ENCODE results near the gene ECHDC3.

The ECHDC3 gene

GRCh38 chr10:11748866-11749265 is 6.7 kb downstream of the ECHDC3 start:
- no peak for DNase-seq (ENCODE audit: low read depth)

GRCh38 chr10:11750420-11750819 is 8.2 kb downstream of the ECHDC3 start:
- DNase-seq (ENCODE audit: low read depth) = no peak

DNA sequence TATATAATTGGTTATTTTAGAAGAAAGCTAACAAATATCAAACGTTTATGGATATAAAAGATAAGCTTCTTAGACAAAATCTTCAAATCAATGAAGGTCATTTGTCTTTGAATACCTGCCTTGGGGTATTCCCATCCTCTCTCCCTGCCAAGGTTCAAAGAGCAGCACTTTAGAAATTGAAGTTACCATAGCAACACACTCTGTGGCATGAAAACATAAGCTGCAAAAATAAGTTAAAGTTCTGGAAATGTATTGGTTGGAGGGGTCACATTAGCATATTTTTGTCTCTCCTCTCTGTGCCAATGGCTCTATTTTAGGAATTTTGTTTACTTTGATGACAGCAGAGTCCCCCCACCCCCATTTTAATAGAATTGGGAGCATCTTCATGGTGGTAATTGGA is 12.0 kb downstream of the ECHDC3 start:
- DNase-seq (ENCODE audit: low read depth) = no peak

DNA sequence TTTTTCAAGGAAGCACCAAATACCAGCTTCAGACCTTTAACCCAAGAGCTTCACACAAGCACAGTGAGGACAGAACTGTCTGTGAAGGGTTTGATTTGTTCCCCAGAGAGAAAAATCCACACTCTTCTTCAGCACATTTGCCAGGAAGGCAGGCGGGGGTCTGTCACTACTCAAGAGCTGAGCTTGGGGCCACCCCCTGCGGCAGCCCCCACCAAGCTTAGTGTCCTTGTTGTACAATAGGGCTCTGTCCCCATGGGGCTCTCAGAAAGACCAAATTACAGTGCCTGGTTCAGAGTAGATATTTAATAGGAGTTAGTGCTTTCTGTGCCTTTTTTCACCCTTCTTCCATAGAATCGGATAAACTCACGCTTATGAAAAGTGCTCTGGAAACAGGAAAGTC is 12.4 kb downstream of the ECHDC3 start:
- no peak for DNase-seq (ENCODE audit: low read depth)

- DNase-seq (ENCODE audit: low read depth) = no peak
These were observed 13.5 kb downstream of the ECHDC3 start for GRCh38 chr10:11755512-11756263.

- DNase-seq (ENCODE audit: low read depth) = no peak
These were observed 14.7 kb downstream of the ECHDC3 start for GRCh38 chr10:11756766-11757315.

DNA sequence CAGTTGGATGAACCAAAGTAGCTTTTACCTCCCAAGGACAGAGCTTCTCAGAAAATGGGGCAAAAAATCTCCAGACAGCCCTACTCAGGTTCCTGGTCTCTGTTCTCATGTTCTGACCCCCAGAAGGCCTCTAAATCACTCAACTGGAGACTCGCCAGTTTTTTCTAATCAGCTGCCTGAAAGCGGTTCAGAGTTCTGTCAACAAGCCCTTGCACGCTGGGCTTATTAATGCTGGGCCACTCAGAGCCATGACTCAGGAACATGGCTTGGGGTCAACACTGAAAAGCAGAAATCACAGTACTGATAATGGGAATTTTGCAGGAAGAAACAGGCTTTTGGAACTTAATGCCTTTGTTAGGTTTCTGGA is 15.3 kb downstream of the ECHDC3 start:
- DNase-seq (ENCODE audit: low read depth) = peak; percentile 97

DNA sequence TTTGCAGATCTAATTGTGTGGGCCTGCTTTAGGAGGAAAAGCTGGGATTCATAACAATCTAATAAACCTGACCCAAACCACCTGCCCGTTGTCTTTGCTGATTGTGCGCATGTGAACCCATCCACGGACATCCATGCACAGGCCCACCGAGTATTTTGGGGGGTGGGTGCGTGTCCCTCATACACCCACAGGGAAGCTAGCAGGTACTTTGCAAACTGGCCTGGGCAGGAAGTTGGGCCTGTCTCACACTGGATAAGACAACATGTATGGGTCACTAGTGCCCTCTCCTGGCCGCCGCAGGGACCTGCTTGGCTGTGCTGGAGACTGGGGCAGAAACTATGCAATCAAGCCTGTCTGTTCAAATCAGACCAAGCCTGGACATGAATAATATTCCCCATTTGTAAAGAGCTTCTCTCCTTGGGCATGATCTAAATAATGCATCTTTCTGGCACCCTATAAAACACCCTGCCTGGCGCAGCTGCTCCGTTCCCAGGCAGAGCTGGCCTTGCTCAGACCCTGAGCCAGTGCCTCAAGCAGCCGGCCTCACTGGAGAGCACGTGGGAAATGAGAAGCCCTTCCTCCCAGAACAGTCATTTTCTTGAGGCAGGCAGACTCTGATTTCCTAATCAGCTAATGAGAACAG is 15.8 kb downstream of the ECHDC3 start:
- peak; percentile 89 for DNase-seq (ENCODE audit: low read depth)

- no peak for DNase-seq (ENCODE audit: low read depth)
These were observed 16.5 kb downstream of the ECHDC3 start for GRCh38 chr10:11758527-11759236.

DNA sequence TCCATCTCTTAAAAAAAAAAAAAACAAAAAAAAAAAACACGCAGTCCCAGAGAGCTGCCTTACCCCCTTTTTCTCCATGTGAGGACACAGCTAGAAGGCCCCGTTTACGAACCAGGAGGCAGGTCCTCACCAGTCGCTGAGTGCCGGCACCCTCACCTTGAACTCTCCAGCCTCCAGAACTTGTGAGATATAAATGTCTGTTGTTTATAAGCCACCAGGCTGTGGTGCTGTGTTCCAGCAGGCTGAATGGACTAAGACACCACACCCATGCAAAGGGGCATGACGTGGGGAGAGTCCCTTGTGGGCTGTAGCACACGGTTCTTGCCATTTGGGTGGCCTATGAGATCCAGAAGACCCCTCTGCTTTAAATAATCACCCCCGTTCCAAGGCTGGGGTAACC is 17.2 kb downstream of the ECHDC3 start:
- no peak for DNase-seq (ENCODE audit: low read depth)

- no peak for DNase-seq (ENCODE audit: low read depth)
These were observed 18.0 kb downstream of the ECHDC3 start for GRCh38 chr10:11760151-11760550.

DNA sequence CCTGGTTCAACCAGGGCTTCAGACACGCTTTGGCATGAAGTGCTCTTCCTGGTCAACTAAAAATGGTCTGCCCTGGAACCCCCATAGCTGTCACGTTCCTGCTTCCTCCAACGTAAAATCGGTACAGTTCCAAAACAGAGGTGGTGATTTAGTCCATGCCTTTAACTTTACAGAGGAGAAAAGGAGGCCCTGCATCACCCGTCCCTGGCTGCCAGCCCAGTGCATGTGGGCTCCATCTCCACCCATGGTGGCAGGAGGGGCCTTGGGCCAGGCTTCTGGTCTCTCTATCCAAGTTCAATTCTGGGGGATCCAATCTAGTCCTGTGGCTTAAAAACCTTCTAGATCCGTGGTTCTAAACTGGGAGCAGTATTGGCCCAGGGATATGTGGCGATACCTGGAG is 18.7 kb downstream of the ECHDC3 start:
- no peak for DNase-seq (ENCODE audit: low read depth)

- DNase-seq (ENCODE audit: low read depth) = no peak
These were observed 19.2 kb downstream of the ECHDC3 start for GRCh38 chr10:11761431-11761830.

GRCh38 chr10:11762706-11763500 is 20.7 kb downstream of the ECHDC3 start:
- DNase-seq (ENCODE audit: low read depth) = no peak

- no peak for DNase-seq (ENCODE audit: low read depth)
These were observed 21.3 kb downstream of the ECHDC3 start for GRCh38 chr10:11763501-11763861.

DNA sequence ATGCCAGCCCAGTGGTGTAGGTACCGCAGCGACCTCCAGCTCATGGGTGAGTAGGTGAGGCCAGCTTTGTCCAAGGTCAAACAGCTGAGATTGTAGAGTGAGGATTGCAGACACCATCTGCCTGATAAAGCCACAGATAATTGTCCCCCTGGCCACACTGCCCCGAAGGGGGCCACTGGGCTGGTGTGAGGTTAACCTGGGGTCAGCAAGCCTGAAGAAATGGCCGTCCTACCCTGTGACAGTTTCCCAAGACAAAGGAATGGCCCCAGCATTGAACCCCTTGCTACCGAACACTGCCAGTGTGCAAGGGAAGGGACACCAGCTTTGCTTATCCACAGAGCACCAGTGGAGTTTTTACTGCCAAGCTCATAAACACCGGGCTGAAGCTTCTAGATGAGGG is 23.0 kb downstream of the ECHDC3 start:
- DNase-seq (ENCODE audit: low read depth) = no peak

DNA sequence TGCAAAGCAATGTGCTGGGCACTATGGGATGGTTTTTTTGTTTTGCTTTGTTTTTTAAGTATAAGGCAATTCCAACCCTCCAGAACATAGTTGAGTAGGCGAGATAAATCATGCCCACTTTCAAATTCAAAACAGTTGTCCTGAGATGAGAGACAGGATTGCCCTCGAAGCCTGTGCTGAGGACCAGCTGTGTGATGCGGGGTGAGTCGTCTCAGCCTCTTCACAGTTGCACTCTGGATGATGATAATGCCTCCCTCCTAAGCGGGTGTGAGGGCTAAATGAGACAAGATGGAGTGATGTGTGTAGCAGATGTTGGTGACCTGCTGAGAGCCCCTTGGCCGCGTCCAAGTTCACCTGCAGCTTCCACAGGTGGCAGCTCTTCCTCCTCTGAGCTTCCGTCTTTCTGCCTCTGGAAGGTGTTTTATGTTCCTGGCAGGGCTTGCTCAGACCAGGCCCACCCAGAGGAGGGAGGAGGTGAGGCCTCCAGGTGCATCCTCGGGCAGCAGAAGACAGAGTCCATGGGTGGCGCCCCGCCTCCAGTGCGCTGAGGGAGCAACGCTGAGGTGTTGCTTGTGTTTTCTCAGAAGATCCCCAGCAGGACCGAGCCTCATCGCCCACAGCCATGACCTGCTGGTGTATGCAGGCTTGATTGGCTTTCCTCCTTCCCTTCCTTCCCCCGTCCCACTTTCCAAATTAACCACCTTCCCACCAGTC is 30.6 kb downstream of the ECHDC3 start:
- DNase-seq (ENCODE audit: low read depth) = no peak

- DNase-seq (ENCODE audit: low read depth) = no peak
These were observed 31.7 kb downstream of the ECHDC3 start for GRCh38 chr10:11773761-11774441.

GRCh38 chr10:11775412-11775811 is 33.2 kb downstream of the ECHDC3 start:
- DNase-seq (ENCODE audit: low read depth) = no peak

GRCh38 chr10:11776080-11776479 is 33.9 kb downstream of the ECHDC3 start:
- DNase-seq (ENCODE audit: low read depth) = peak; percentile 64

- no peak for DNase-seq (ENCODE audit: low read depth)
These were observed 38.9 kb downstream of the ECHDC3 start for GRCh38 chr10:11781114-11781513.
